Aorta (tissue), 5 donors: ENCODE data around the gene FABP6. TPM values are rescaled to one million over a fixed set of nuclear protein-coding genes. Genes with fewer than 3 reads are reported as not detected.

ENCODE experiments used
- ATAC-seq: fragments of 200-7000 bp; cut with Tn5 transposase; one replicate; pipeline ENCODE4 v1.9.1; 2022; ENCODE audit warnings: moderate library complexity; ENCODE audit not compliant: low FRiP score
- DNase-seq, 2 donors: peaks; one replicate each; pipeline ENCODE4 v3.0.0-alpha.2; 2020
- H3K27ac ChIP-seq, 2 donors: one replicate each; pipeline ENCODE4 v1.5.1; 2013; ENCODE audit warnings: low read length in 2 of 2, mild to moderate bottlenecking in 2 of 2, moderate library complexity in 2 of 2, control low read depth in 1 of 2, inconsistent platforms in 1 of 2, low read depth in 1 of 2
- H3K27me3 ChIP-seq, 2 donors: one replicate each; pipeline ENCODE4 v1.6.1; 2013; ENCODE audit warnings: control low read depth in 1 of 2, low read length in 1 of 2, mild to moderate bottlenecking in 1 of 2, moderate library complexity in 1 of 2; ENCODE audit not compliant: insufficient read depth in 2 of 2, control insufficient read depth in 1 of 2
- H3K36me3 ChIP-seq, 2 donors: one replicate each; pipeline ENCODE4 v1.6.1; 2013; ENCODE audit warnings: control low read depth in 1 of 2, low read length in 1 of 2, mild to moderate bottlenecking in 1 of 2; ENCODE audit not compliant: insufficient read depth in 2 of 2, control insufficient read depth in 1 of 2
- H3K4me1 ChIP-seq, 2 donors: one replicate each; pipeline ENCODE4 v1.6.1; 2013; ENCODE audit warnings: low read length in 2 of 2, control low read depth in 1 of 2, mild to moderate bottlenecking in 1 of 2, moderate library complexity in 1 of 2; ENCODE audit not compliant: insufficient read depth in 2 of 2, control insufficient read depth in 1 of 2
- H3K4me3 ChIP-seq, 2 donors: one replicate each; pipeline ENCODE4 v1.5.1; 2013; ENCODE audit warnings: low read length in 2 of 2, control low read depth in 1 of 2, mild to moderate bottlenecking in 1 of 2
- H3K9me3 ChIP-seq: one replicate; pipeline ENCODE4 v1.6.1; 2013; ENCODE audit warnings: mild to moderate bottlenecking, low read length; ENCODE audit not compliant: control insufficient read depth
- WGBS, 2 donors: extraction: QIAGEN DNeasy Blood & Tissue Kit; methylation state at CpG; one replicate each; pipeline ENCODE4 v1.1.7; 2013; 5-methylcytosine and 5-hydroxymethylcytosine counted together
- intact Hi-C, 2 donors: fragments of 100-400 bp; cut with DNase I; formaldehyde crosslinking; loops; one replicate each; pipeline versions ENCODE4 v1.14.2 to v1.15.0; 2022
- polyA plus RNA-seq, 2 donors: library from polyadenylated mRNA; stranded (reverse); fragments of 200-250 nt; gene quantifications; one replicate each; pipeline ENCODE4 v1.2.3, GENCODE V29; 2013
- total RNA-seq, 2 donors: library from RNA; stranded (reverse); fragmentation: NEBNext Ultra II Directional; extraction: Animal tissue kit (Norgen Biotek cat#: 25700); gene quantifications; one replicate each; pipeline ENCODE4 v1.2.1, GENCODE V29; 2021
- donor health status: healthy with polysubstance abuse.
- donor health status: Bipolar disorder and iron deficiency.
- donor health status: DM: no; HTN: no; CAD: no.
- donor health status: DM: no; HTN: no; CAD: no.
- donor health status: DM: yes; HTN: yes; CAD: no.

Gene FABP6
- total and polyA plus RNA-seq, 4 donors: not detected

- Histone ChIP-seq H3K27me3 (no peaks in the 10 kb centered on the region), H3K4me1 (no peaks in the 10 kb centered on the region), H3K9me3 (no peaks in the 10 kb centered on the region), H3K27ac (no peak overlapping the region), H3K36me3 (no peaks in the 10 kb centered on the region), H3K4me3 (no peak overlapping the region)
- no peak for DNase-seq
- ATAC-seq: no peak
- 92 to 93% methylated on average over 2 of the region's 2 CpGs for WGBS, 2 donors
- intact Hi-C loops: no loop called here
These were observed 19.4 kb upstream of the FABP6 start for GRCh38 chr5:160209917-160210316.

GRCh38 chr5:160210606-160211005, 18.7 kb upstream of the FABP6 start:
- Histone ChIP-seq H3K4me1 (no peaks in the 10 kb centered on the region), H3K9me3 (no peaks in the 10 kb centered on the region), H3K27ac (no peak overlapping the region), H3K4me3 (no peak overlapping the region), H3K27me3 (no peaks in the 10 kb centered on the region), H3K36me3 (no peaks in the 10 kb centered on the region)
- WGBS, 2 donors: 80 to 83% methylated on average over 9 of the region's 9 CpGs
- intact Hi-C loops: no loop called here
- DNase-seq (no peak), ATAC-seq (no peak)

GRCh38 chr5:160211352-160211751, 18.0 kb upstream of the FABP6 start:
- DNase-seq (no peak), ATAC-seq (no peak)
- intact Hi-C loops: no loop called here
- Histone ChIP-seq H3K4me3 (no peak overlapping the region), H3K27ac (no peak overlapping the region), H3K9me3 (no peaks in the 10 kb centered on the region), H3K27me3 (no peaks in the 10 kb centered on the region), H3K36me3 (no peaks in the 10 kb centered on the region), H3K4me1 (no peaks in the 10 kb centered on the region)
- WGBS, 2 donors: 59 to 62% methylated on average over 2 of the region's 2 CpGs

DNA sequence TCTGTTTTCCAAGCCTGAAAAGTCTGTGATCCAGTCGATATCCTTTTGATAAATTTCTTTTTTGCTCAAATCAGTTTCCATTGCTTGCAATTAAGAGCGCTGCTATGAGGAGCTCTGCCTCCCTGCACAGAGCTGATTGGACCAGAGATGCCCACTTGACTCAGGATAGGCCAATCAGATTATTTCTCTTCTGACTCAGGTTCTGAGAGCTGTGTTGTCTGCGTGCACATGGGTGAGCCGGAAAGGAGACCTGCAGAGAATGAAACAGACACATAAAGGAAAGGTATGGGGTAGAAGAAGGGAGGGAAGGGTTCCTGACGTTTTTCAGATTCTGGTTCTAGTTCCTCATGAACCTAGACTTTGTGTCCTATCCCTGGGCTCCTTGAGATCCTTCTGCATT, 15.8 kb upstream of the FABP6 start:
- ATAC-seq (no peak), DNase-seq (no peak)
- no peaks in the 10 kb centered on the region for H3K4me1 ChIP-seq
- no peaks in the 10 kb centered on the region for H3K27me3 ChIP-seq
- H3K27ac ChIP-seq: no peak overlapping the region
- intact Hi-C loops: no loop called here
- no peak overlapping the region for H3K4me3 ChIP-seq
- 74 to 76% methylated on average over 5 of the region's 5 CpGs for WGBS, 2 donors
- H3K36me3 ChIP-seq: no peaks in the 10 kb centered on the region
- no peaks in the 10 kb centered on the region for H3K9me3 ChIP-seq

- DNase-seq (no peak), ATAC-seq (no peak)
- no peaks in the 10 kb centered on the region for H3K27me3 ChIP-seq
- H3K9me3 ChIP-seq: no peaks in the 10 kb centered on the region
- H3K27ac ChIP-seq: no peak overlapping the region
- H3K4me1 ChIP-seq: no peaks in the 10 kb centered on the region
- 72 to 86% methylated on average over 4 of the region's 4 CpGs for WGBS, 2 donors
- no peak overlapping the region for H3K4me3 ChIP-seq
- intact Hi-C loops: no loop called here
- no peaks in the 10 kb centered on the region for H3K36me3 ChIP-seq
These were observed 9.9 kb upstream of the FABP6 start for GRCh38 chr5:160219356-160219755.

DNA sequence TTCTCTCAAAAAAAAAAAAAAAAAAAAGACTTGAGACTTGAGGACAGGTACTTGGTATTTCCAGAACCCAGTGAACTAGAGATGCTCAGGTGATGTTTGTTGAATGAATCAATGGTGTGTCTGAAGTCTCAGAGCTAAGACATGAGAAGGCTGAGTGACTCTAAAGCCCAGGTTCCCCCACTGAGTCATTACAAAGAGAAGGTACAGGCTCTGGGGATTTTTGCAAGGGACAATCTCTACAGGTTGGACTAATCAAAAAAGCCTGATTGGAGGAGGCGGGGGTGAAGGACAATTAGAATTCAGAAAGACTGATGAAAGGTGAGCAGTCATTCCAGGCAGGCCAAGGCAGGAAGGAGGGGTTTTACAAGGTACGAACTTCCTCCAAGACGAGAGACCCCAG, 8.2 kb upstream of the FABP6 start:
- no peaks in the 10 kb centered on the region for H3K4me1 ChIP-seq
- ATAC-seq (no peak), DNase-seq (no peak)
- H3K4me3 ChIP-seq: no peak overlapping the region
- no peaks in the 10 kb centered on the region for H3K9me3 ChIP-seq
- no peaks in the 10 kb centered on the region for H3K27me3 ChIP-seq
- H3K36me3 ChIP-seq: no peaks in the 10 kb centered on the region
- H3K27ac ChIP-seq: no peak overlapping the region
- WGBS, 2 donors: 92 to 93% methylated on average over 3 of the region's 3 CpGs
- intact Hi-C loops: no loop called here

GRCh38 chr5:160227012-160227411, 2.3 kb upstream of the FABP6 start:
- WGBS, 2 donors: 95 to 100% methylated on average over 2 of the region's 2 CpGs
- ATAC-seq: no peak

DNA sequence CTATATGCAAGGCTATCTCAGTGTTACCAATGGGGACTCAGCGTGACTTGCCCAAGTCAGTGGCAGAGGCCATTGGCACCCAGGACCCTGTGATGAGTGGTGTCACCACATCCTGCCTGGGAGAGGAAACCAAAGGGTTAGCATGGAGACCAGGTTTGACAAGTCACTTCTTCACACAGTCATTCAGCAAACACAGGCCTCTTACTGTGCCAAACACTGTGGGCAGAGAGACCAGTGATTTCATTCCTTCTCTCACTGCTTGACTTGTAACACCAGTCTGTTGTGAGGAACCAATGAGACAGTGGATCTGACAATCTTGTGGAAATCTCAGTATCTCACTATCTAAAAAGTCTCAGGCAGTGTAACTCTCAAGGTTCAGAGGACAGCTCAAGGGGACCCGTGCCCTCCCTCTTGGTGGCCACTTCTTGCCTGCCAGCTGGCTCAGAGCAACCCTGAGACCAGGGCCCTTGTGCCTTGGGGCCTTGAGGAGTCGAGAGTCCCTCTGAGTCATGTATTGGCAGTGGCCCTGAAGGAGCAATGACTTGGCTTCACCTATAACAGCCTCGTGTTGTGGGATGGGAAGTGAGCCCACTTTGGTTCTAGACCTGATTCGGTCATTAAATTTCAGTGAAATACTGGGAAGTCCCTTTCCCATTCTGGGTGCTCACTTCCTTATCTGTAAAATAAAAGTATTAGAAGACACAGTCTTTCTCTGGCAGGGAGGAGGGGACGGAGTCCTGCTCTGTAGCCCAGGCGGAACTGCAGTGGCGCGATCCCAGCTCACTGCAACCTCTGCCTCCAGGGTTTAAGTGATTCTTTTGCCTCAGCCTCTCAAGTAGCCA, 1.6 kb downstream of the FABP6 start:
- Histone ChIP-seq H3K9me3 (no peaks in the 10 kb centered on the region), H3K27me3 (no peaks in the 10 kb centered on the region), H3K4me3 (no peak overlapping the region), H3K4me1 (no peaks in the 10 kb centered on the region), H3K36me3 (no peaks in the 10 kb centered on the region), H3K27ac (no peak overlapping the region)
- DNase-seq (peak; percentile 76 to 81), ATAC-seq (peak; percentile 48)
- intact Hi-C loops: no loop called here
- WGBS, 2 donors: 35 to 44% methylated on average over 9 of the region's 9 CpGs

More at GRCh38 chr5:160227012-160227411, 2.3 kb upstream of the FABP6 start:
- DNase-seq: no peak
- Histone ChIP-seq H3K4me1 (no peaks in the 10 kb centered on the region), H3K4me3 (no peak overlapping the region), H3K27me3 (no peaks in the 10 kb centered on the region), H3K27ac (no peak overlapping the region), H3K9me3 (no peaks in the 10 kb centered on the region), H3K36me3 (no peaks in the 10 kb centered on the region)
- intact Hi-C loops: no loop called here

DNA sequence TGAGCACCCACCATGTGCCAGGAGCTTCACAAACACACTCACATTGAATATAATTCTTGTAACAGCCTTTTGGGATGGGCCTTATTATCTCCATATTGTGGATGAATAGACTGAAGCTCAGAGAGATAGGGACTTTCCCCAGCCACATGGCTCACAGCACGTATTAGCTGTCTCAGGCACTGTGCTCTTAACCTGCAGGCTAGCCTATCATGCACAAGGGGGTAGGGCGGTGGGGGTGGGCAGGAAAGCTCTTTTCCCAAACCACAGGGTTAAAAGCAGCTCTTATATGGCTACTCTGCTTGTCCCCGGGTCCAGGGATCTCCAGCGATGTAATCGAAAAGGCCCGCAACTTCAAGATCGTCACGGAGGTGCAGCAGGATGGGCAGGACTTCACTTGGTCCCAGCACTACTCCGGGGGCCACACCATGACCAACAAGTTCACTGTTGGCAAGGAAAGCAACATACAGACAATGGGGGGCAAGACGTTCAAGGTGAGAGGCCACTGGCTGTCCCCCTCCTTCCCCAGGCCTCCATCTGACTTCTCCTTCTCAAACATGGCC, 2.6 kb downstream of the FABP6 start:
- intact Hi-C loops: no loop called here
- H3K27ac ChIP-seq: no peak overlapping the region
- no peaks in the 10 kb centered on the region for H3K36me3 ChIP-seq
- H3K27me3 ChIP-seq: no peaks in the 10 kb centered on the region
- no peaks in the 10 kb centered on the region for H3K4me1 ChIP-seq
- ATAC-seq (no peak), DNase-seq (no peak)
- no peaks in the 10 kb centered on the region for H3K9me3 ChIP-seq
- 90% methylated on average over 10 of the region's 10 CpGs for WGBS, 2 donors
- H3K4me3 ChIP-seq: no peak overlapping the region
